Vagina (tissue), 2 donors: ENCODE data around the gene INHBB. TPM values are rescaled to one million over a fixed set of nuclear protein-coding genes. Genes with fewer than 3 reads are reported as not detected.
A peak's percentile ranks its signal among the peaks of the same experiment; 100 is the strongest.
"Not testable (repeated sequence)": the region's sequence is repeated elsewhere in the genome, so short reads cannot be mapped to it uniquely, and the experiment has no call there.

Experiments used
- DNase-seq, 2 donors: peaks; one replicate each; pipeline ENCODE4 v3.0.0-alpha.2; 2017; ENCODE audit errors: extremely low spot score in 2 of 2
- H3K27ac ChIP-seq: fragments of 200-600 bp; sonication (generic); one replicate; pipeline ENCODE4 v1.5.1; 2019
- H3K27me3 ChIP-seq: fragments of 200-600 bp; sonication (generic); one replicate; pipeline ENCODE4 v1.5.1; 2019
- H3K36me3 ChIP-seq, 2 donors: fragments of 200-600 bp; sonication (generic); one replicate each; pipeline ENCODE4 v1.5.1; 2017 to 2019
- H3K4me1 ChIP-seq: fragments of 200-600 bp; sonication (generic); one replicate; pipeline ENCODE4 v1.5.1; 2019
- H3K4me3 ChIP-seq, 2 donors: fragments of 200-600 bp; sonication (generic); 1 replicate in 1 of 2; 2 replicates in 1 of 2; pipeline ENCODE4 v1.5.1; 2016 to 2019
- H3K9me3 ChIP-seq: fragments of 200-600 bp; sonication (generic); one replicate; pipeline ENCODE4 v1.5.1; 2019
- CTCF ChIP-seq, 3 experiments: fragments of 450-650 bp in 2 of 3; fragments of 200-600 bp in 1 of 3; sonication (generic) in 1 of 3; IDR thresholded peaks; one replicate each; pipeline ENCODE4 v1.5.1; 2017 to 2019; ENCODE audit warnings: antibody characterized with exemption in 3 of 3, mild to moderate bottlenecking in 2 of 3, moderate library complexity in 2 of 3
- POLR2A ChIP-seq, 2 donors: fragments of 450-650 bp; IDR thresholded peaks; one replicate each; pipeline ENCODE4 v1.6.1; 2017; ENCODE audit warnings: antibody characterized with exemption in 2 of 2, mild to moderate bottlenecking in 2 of 2, moderate library complexity in 2 of 2
- POLR2AphosphoS5 ChIP-seq, 2 donors: sonication (generic); formaldehyde crosslinking; IDR thresholded peaks; one replicate each; pipeline ENCODE4 v1.9.0; 2017; ENCODE audit warnings: antibody characterized with exemption in 2 of 2, mild to moderate bottlenecking in 2 of 2, low read depth in 1 of 2; ENCODE audit not compliant: insufficient read depth in 1 of 2
- intact Hi-C: fragments of 100-400 bp; cut with DNase I; formaldehyde crosslinking; loops from one replicate; pipeline ENCODE4 v1.15.1; 2023
- total RNA-seq: library from RNA; depleted of rRNA; stranded (reverse); fragments of >200 nt; gene quantifications from one replicate; pipeline ENCODE4 v1.2.3, GENCODE V29; 2016

The INHBB gene
- total RNA-seq, 1 donor from 2014 or later = 19.4 TPM

- intact Hi-C loops = no loop called here
- Histone ChIP-seq H3K4me3 (no peak overlapping the region), H3K27ac (no peak overlapping the region), H3K9me3 (no peaks in the 10 kb centered on the region), H3K27me3 (no peaks in the 10 kb centered on the region), H3K4me1 (peaks cover 3% of the 10 kb centered on the region), H3K36me3 (no peaks in the 10 kb centered on the region)
- no peak for DNase-seq
- TF ChIP-seq POLR2A (IDR thresholded peaks at IDR 0.05) (no peak), CTCF (IDR thresholded peaks at IDR 0.05) (no peak), POLR2AphosphoS5 (IDR thresholded peaks at IDR 0.05; ENCODE audit: insufficient read depth in 1 of 2, low read depth in 1 of 2) (no peak)
Measured at GRCh38 chr2:120307482-120307881, 38.5 kb upstream of the INHBB start.

- TF ChIP-seq POLR2AphosphoS5 (IDR thresholded peaks at IDR 0.05; ENCODE audit: insufficient read depth in 1 of 2, low read depth in 1 of 2) (no peak), POLR2A (IDR thresholded peaks at IDR 0.05) (no peak), CTCF (IDR thresholded peaks at IDR 0.05) (no peak)
- Histone ChIP-seq H3K4me1 (peaks cover 10% of the 10 kb centered on the region), H3K9me3 (no peaks in the 10 kb centered on the region), H3K27ac (no peak overlapping the region), H3K4me3 (no peak overlapping the region), H3K36me3 (no peaks in the 10 kb centered on the region), H3K27me3 (no peaks in the 10 kb centered on the region)
- peak in 1 of 2 donors; percentile 64 for DNase-seq
- intact Hi-C loops = no loop called here
Measured at GRCh38 chr2:120308038-120308910, 37.7 kb upstream of the INHBB start.

GRCh38 chr2:120310136-120310535 is 35.8 kb upstream of the INHBB start:
- DNase-seq = no peak
- H3K9me3 ChIP-seq = no peaks in the 10 kb centered on the region
- TF ChIP-seq POLR2A (IDR thresholded peaks at IDR 0.05) = no peak
- TF ChIP-seq CTCF (IDR thresholded peaks at IDR 0.05) = no peak
- TF ChIP-seq POLR2AphosphoS5 (IDR thresholded peaks at IDR 0.05; ENCODE audit: insufficient read depth in 1 of 2, low read depth in 1 of 2) = no peak
- H3K4me1 ChIP-seq = peaks cover 22% of the 10 kb centered on the region
- no peak overlapping the region for H3K27ac ChIP-seq
- H3K27me3 ChIP-seq = no peaks in the 10 kb centered on the region
- no peaks in the 10 kb centered on the region for H3K36me3 ChIP-seq
- H3K4me3 ChIP-seq = no peak overlapping the region
- intact Hi-C loops = loop anchor here (10.0 kb wide), 1 partner anchor 85 kb away; the partner anchor contains the start of gene TMEM185B

- H3K4me3 ChIP-seq, DNase-seq, H3K27me3 ChIP-seq, H3K36me3 ChIP-seq, H3K27ac ChIP-seq, H3K9me3 ChIP-seq: not testable (repeated sequence)
- intact Hi-C loops = loop anchor here (10.0 kb wide), 1 partner anchor 86 kb away; the partner anchor contains the start of gene TMEM185B
- peaks cover 22% of the 10 kb centered on the region for H3K4me1 ChIP-seq
Measured at GRCh38 chr2:120310841-120311240, 35.1 kb upstream of the INHBB start.

DNA sequence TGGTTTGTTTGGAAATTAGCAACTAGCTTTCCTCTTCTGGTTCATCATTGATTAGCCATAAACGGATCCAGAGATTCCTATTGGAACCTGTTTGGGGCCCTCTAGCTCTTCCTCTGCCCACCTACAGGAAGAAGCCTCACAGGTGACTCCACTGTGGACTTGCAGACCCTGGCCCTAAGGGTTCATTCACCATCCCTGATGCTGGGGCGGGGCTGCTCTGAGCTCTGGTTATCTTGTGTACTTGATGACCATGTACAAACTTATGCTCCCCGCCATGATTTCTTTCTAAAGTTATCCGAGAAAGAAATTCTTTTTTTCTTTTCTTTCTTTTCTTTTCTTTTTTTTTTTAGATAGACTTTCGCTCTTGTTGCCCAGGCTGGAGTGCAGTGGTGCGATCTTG is 33.9 kb upstream of the INHBB start:
- no peaks in the 10 kb centered on the region for H3K9me3 ChIP-seq
- no peak overlapping the region for H3K27ac ChIP-seq
- H3K36me3 ChIP-seq = no peaks in the 10 kb centered on the region
- TF ChIP-seq POLR2AphosphoS5 (IDR thresholded peaks at IDR 0.05; ENCODE audit: insufficient read depth in 1 of 2, low read depth in 1 of 2) (no peak), POLR2A (IDR thresholded peaks at IDR 0.05) (no peak), CTCF (IDR thresholded peaks at IDR 0.05) (no peak)
- intact Hi-C loops = loop anchor here (10.0 kb wide), 1 partner anchor 87 kb away; the partner anchor contains the start of gene TMEM185B
- no peak for DNase-seq
- no peak overlapping the region for H3K4me3 ChIP-seq
- no peaks in the 10 kb centered on the region for H3K27me3 ChIP-seq
- peaks cover 22% of the 10 kb centered on the region for H3K4me1 ChIP-seq
